Endothelial cell of umbilical vein (primary cell): ENCODE data around the gene ATP11C. TPM values are rescaled to one million over a fixed set of nuclear protein-coding genes. Genes with fewer than 3 reads are reported as not detected.

Source experiments
- BruUV-seq: library from RNA; stranded (reverse); fragments of 400-500 nt; replicated peaks from 2 replicates; lab custom pipeline; 2021; lab: Mats Ljungman, UMichigan
- CTCF ChIA-PET: fragments of 300-600, 350-600 bp; sonication (Branson Sonifier 250); formaldehyde crosslinking; loops from one replicate; lab custom pipeline; 2021; ENCODE audit warnings: antibody characterized with exemption, inconsistent platforms; lab: Charles Lee
- POLR2A ChIA-PET: fragments of 300-600, 350-600 bp; sonication (Branson Sonifier 250); formaldehyde crosslinking; loops from one replicate; lab custom pipeline; 2021; ENCODE audit warnings: antibody characterized with exemption, inconsistent platforms; lab: Charles Lee
- DNase-seq: peaks from one replicate; pipeline ENCODE4 v3.0.0-alpha.2; 2011; ENCODE audit warnings: low read depth, low spot score
- FAIRE-seq: peaks from 2 replicates; lab custom pipeline; 2011; peaks lifted over from hg19 to GRCh38; lab: Jason Lieb, UNC
- H2AFZ ChIP-seq: 2 replicates; pipeline ENCODE4 v1.6.0; 2012; ENCODE audit warnings: low read depth, low read length, control low read depth, inconsistent platforms
- H3K27ac ChIP-seq: 2 replicates; pipeline ENCODE4 v1.5.1; 2011; ENCODE audit warnings: low read depth, mild to moderate bottlenecking, control low read depth, low read length, moderate library complexity; ENCODE audit not compliant: insufficient read depth
- H3K27me3 ChIP-seq, 2 experiments: 2 replicates each; pipeline versions ENCODE4 v1.6.0 to v1.6.1; 2011; ENCODE audit warnings: low read length in 2 of 2, mixed read lengths in 1 of 2; ENCODE audit not compliant: control insufficient read depth in 2 of 2, insufficient read depth in 2 of 2
- H3K36me3 ChIP-seq, 2 experiments: 2 replicates in 1 of 2; 3 replicates in 1 of 2; pipeline ENCODE4 v1.5.1; 2011; ENCODE audit warnings: low read length in 2 of 2, mild to moderate bottlenecking in 1 of 2, moderate library complexity in 1 of 2; ENCODE audit not compliant: control insufficient read depth in 2 of 2, insufficient read depth in 2 of 2; ENCODE audit errors: extremely low read depth in 1 of 2
- H3K4me1 ChIP-seq: 3 replicates; pipeline ENCODE4 v1.5.1; 2011; ENCODE audit warnings: mild to moderate bottlenecking, low read length; ENCODE audit not compliant: control insufficient read depth, insufficient read depth; ENCODE audit errors: extremely low read depth
- H3K4me2 ChIP-seq: 2 replicates; pipeline ENCODE4 v1.6.1; 2011; ENCODE audit warnings: low read length, control low read depth, mixed read lengths; ENCODE audit not compliant: insufficient read depth
- H3K4me3 ChIP-seq, 3 experiments: fragments of 200-600 bp in 1 of 3; sonication (generic), shearing (Covaris generic) in 1 of 3; replicated peaks in 1 of 3; 2 replicates each; pipeline ENCODE4 v1.5.1; 2011 to 2016; ENCODE audit warnings: control low read depth in 3 of 3, low read length in 3 of 3, mild to moderate bottlenecking in 2 of 3, inconsistent platforms in 1 of 3, low read depth in 1 of 3, moderate library complexity in 1 of 3; ENCODE audit not compliant: insufficient read depth in 1 of 3
- H3K79me2 ChIP-seq: 2 replicates; pipeline ENCODE4 v1.6.0; 2012; ENCODE audit warnings: low read length, inconsistent platforms; ENCODE audit not compliant: control insufficient read depth, insufficient read depth
- H3K9ac ChIP-seq: replicated peaks from 2 replicates; pipeline ENCODE3; 2011; ENCODE audit warnings: low read length, control low read depth; ENCODE audit not compliant: insufficient read depth; ENCODE audit errors: extremely low read depth
- H3K9me1 ChIP-seq: replicated peaks from 3 replicates; pipeline ENCODE4 v1.6.0; 2011; ENCODE audit warnings: mild to moderate bottlenecking, low read length; ENCODE audit not compliant: control insufficient read depth, insufficient read depth; ENCODE audit errors: extremely low read depth
- H3K9me3 ChIP-seq: replicated peaks from 2 replicates; pipeline ENCODE4 v1.5.1; 2012; ENCODE audit warnings: low read length, inconsistent platforms; ENCODE audit not compliant: control insufficient read depth, insufficient read depth
- H4K20me1 ChIP-seq: replicated peaks from 2 replicates; pipeline ENCODE3; 2011; ENCODE audit warnings: mild to moderate bottlenecking, low read length; ENCODE audit not compliant: control insufficient read depth, insufficient read depth; ENCODE audit errors: extremely low read depth
- EZH2 ChIP-seq: IDR thresholded peaks from 2 replicates; pipeline ENCODE4 v1.6.1; 2012; ENCODE audit warnings: borderline replicate concordance, low read depth, mild to moderate bottlenecking, moderate library complexity, low read length, inconsistent platforms; ENCODE audit not compliant: severe bottlenecking
- FOS ChIP-seq: IDR thresholded peaks from 2 replicates; pipeline ENCODE4 v1.6.1; 2011; ENCODE audit warnings: mild to moderate bottlenecking, low read length, moderate library complexity, borderline replicate concordance; ENCODE audit not compliant: insufficient read depth
- GATA2 ChIP-seq: IDR thresholded peaks from 2 replicates; pipeline ENCODE4 v1.7.0; 2011; ENCODE audit warnings: low read depth, mild to moderate bottlenecking, moderate library complexity, mixed read lengths, low read length; ENCODE audit not compliant: insufficient read length, insufficient read depth
- JUN ChIP-seq: IDR thresholded peaks from 2 replicates; pipeline ENCODE4 v1.6.1; 2011; ENCODE audit warnings: borderline replicate concordance, low read depth; ENCODE audit not compliant: insufficient read length, insufficient read depth
- MAX ChIP-seq: IDR thresholded peaks from 2 replicates; pipeline ENCODE4 v1.6.1; 2011; ENCODE audit not compliant: insufficient read depth, insufficient read length
- MYC ChIP-seq: IDR thresholded peaks from one replicate; pipeline ENCODE4 v1.6.1; 2011; ENCODE audit warnings: mild to moderate bottlenecking, low read depth, low read length
- POLR2A ChIP-seq: IDR thresholded peaks from 2 replicates; pipeline ENCODE4 v1.6.1; 2012; ENCODE audit warnings: low read depth, mild to moderate bottlenecking, control low read depth, low read length
- POLR2AphosphoS5 ChIP-seq: IDR thresholded peaks from 2 replicates; pipeline ENCODE4 v1.6.1; 2012; ENCODE audit warnings: low read depth, mild to moderate bottlenecking, control low read depth, low read length, moderate library complexity; ENCODE audit not compliant: insufficient read depth
- dilution Hi-C: fragments of 300-500 bp; cut with MboI; formaldehyde crosslinking; loops from one replicate; pipeline ENCODE4 v1.15.0; 2019; ENCODE audit warnings: low sequenced_read_pairs; ENCODE audit not compliant: extremely low pct_ligation_motif_present
- intact Hi-C: fragments of 100-400 bp; cut with micrococcal nuclease; formaldehyde crosslinking; loops from one replicate; pipeline ENCODE4 v1.10.0; 2022
- polyA plus RNA-seq, 4 experiments: library from polyadenylated mRNA; depleted of rRNA in 3 of 4; stranded (reverse) in 3 of 4; unstranded in 1 of 4; fragments of >200 nt; gene quantifications; 2 replicates each; pipeline versions ENCODE4 v1.2.1 to v1.2.3, GENCODE V29; 2011 to 2012; ENCODE audit warnings: missing spikeins in 1 of 4
- total RNA-seq: library from RNA; stranded (reverse); gene quantifications from 2 replicates; pipeline ENCODE4 v1.2.3, GENCODE V29; 2021
- TF ChIP-seq, protein P1 (sequence below), 2 donors: IDR thresholded peaks; 1 replicate in 1 of 2; 2 replicates in 1 of 2; pipeline ENCODE4 v1.5.1; 2011; ENCODE audit warnings: low read length in 2 of 2, mild to moderate bottlenecking in 2 of 2, moderate library complexity in 2 of 2, control low read depth in 1 of 2, inconsistent platforms in 1 of 2, low read depth in 1 of 2; ENCODE audit not compliant: insufficient read depth in 1 of 2; ENCODE audit errors: extremely low read depth in 1 of 2

The ATP11C gene
- total and polyA plus RNA-seq, 2 donors (not counting 3 experiments of a cell fraction or from before 2014, with no cell fraction given): 9.1 to 31.8 TPM

DNA sequence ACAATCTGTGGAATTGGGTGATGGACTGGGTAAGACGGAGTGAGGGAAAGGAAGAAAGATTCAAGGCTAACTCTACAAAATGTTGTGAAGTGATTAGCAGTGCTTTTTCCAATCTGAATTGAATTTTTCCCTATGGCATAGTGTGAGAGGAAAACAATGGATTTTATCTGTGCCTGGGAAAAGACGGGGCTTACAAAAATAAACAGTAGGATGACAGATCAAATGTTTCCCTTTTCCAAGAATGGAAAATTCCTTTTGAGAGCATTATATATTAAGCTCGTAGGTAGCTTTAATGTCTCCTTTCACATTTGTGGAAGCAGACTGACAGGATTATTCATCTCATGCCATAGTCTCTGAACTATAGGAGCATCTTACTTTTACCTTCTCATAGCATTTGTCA lies 27.8 kb downstream of the ATP11C start:
- Histone ChIP-seq H3K79me2 (peaks cover 30% of the 10 kb centered on the region), H3K9me1 (no peaks in the 10 kb centered on the region), H3K9me3 (no peaks in the 10 kb centered on the region), H3K27me3 (no peaks in the 10 kb centered on the region), H3K36me3 (no peaks in the 10 kb centered on the region), H3K9ac (peak overlapping the region; percentile 31), H4K20me1 (no peaks in the 10 kb centered on the region), H3K4me2 (peak overlapping the region; percentile 67), H3K4me3 (peak overlapping the region in 1 of 3 experiments; percentile 32), H3K4me1 (peaks cover 16% of the 10 kb centered on the region), H3K27ac (peak overlapping the region; percentile 55), H2AFZ (no peak overlapping the region)
- ChIA-PET POLR2A (no interaction called here), CTCF (interaction anchor here (0.6 to 1.4 kb wide), 2 partner anchors 11 to 211 kb away, joined by 3 read pairs; no protein-coding TSS in a partner anchor)
- no TSS peak for BruUV-seq
- intact Hi-C loops (loop anchor here (2.0 kb wide), 1 partner anchor 14 kb away; no protein-coding TSS in a partner anchor), dilution Hi-C loops (no loop called here)
- TF ChIP-seq MAX (no peak), GATA2 (peak; percentile 11), MYC (no peak)
- TF ChIP-seq, protein P1, sequence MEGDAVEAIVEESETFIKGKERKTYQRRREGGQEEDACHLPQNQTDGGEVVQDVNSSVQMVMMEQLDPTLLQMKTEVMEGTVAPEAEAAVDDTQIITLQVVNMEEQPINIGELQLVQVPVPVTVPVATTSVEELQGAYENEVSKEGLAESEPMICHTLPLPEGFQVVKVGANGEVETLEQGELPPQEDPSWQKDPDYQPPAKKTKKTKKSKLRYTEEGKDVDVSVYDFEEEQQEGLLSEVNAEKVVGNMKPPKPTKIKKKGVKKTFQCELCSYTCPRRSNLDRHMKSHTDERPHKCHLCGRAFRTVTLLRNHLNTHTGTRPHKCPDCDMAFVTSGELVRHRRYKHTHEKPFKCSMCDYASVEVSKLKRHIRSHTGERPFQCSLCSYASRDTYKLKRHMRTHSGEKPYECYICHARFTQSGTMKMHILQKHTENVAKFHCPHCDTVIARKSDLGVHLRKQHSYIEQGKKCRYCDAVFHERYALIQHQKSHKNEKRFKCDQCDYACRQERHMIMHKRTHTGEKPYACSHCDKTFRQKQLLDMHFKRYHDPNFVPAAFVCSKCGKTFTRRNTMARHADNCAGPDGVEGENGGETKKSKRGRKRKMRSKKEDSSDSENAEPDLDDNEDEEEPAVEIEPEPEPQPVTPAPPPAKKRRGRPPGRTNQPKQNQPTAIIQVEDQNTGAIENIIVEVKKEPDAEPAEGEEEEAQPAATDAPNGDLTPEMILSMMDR (IDR thresholded peaks at IDR 0.05; ENCODE audit: extremely low read depth in 1 of 2, insufficient read depth in 1 of 2, low read depth in 1 of 2, low read length in 2 of 2): no peak
- FAIRE-seq (peak; percentile 84), DNase-seq (peak; percentile 78)

DNA sequence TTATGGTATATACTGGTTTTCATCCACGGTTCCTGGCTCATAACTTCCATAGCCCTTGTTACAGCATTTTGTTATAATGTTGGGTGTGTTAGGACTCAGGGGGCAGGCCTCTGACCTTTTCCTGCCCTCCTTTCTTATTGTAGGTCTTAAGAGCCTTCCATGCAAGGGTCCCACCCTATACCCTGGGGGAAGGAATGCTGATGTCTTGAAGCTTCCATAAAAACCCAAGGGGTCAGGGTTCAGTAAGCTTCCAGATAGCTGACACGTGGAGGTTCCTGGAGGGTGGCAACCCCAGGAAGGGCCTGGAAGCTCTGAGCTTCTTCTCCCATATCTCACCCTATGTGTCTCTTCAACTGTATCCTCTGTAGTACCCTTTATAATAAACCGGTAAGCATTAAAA lies 29.6 kb downstream of the ATP11C start:
- POLR2A ChIA-PET: no interaction called here

More for the DNA sequence above, 29.6 kb downstream of the ATP11C start:
- no peak overlapping the region for H3K27ac ChIP-seq
- H3K4me1 ChIP-seq: peaks cover 16% of the 10 kb centered on the region
- BruUV-seq: no TSS peak
- CTCF ChIA-PET: no interaction called here
- TF ChIP-seq GATA2: no peak
- no peak for TF ChIP-seq POLR2AphosphoS5
- TF ChIP-seq JUN: no peak
- TF ChIP-seq FOS: no peak
- no peak for TF ChIP-seq MAX
- no peak for TF ChIP-seq MYC
- no peak for TF ChIP-seq POLR2A
- TF ChIP-seq, protein P1 (IDR thresholded peaks at IDR 0.05; ENCODE audit: extremely low read depth in 1 of 2, insufficient read depth in 1 of 2, low read depth in 1 of 2, low read length in 2 of 2): no peak
- no peak for TF ChIP-seq EZH2
- no peak for FAIRE-seq
- no peak overlapping the region for H3K4me3 ChIP-seq
- H3K79me2 ChIP-seq: peaks cover 23% of the 10 kb centered on the region
- intact Hi-C loops: no loop called here
- no peaks in the 10 kb centered on the region for H4K20me1 ChIP-seq
- H3K9me1 ChIP-seq: no peaks in the 10 kb centered on the region
- no peak overlapping the region for H3K4me2 ChIP-seq
- H3K27me3 ChIP-seq: no peaks in the 10 kb centered on the region
- H3K36me3 ChIP-seq: no peaks in the 10 kb centered on the region
- dilution Hi-C loops: no loop called here
- no peak for DNase-seq
- H2AFZ ChIP-seq: no peak overlapping the region
- no peak overlapping the region for H3K9ac ChIP-seq
- no peaks in the 10 kb centered on the region for H3K9me3 ChIP-seq
